HG03280 (cell line): ENCODE results near the gene TTC39C.
A peak's percentile ranks its signal among the peaks of the same experiment; 100 is the strongest.
"Not testable (repeated sequence)": the region's sequence is repeated elsewhere in the genome, so short reads cannot be mapped to it uniquely, and the experiment has no call there.

Experiments
- ATAC-seq: cut with Tn5 transposase; IDR thresholded peaks from one replicate; pipeline ENCODE4 v1.9.1; 2021; ENCODE audit warnings: mild to moderate bottlenecking, moderate library complexity; ENCODE audit not compliant: unreplicated experiment

TTC39C gene

GRCh38 chr18:24118750-24119577 lies 104.4 kb downstream of the TTC39C start:
- ATAC-seq, result peak; percentile 87

GRCh38 chr18:24120676-24121075 lies 106.1 kb downstream of the TTC39C start:
- no peak for ATAC-seq

GRCh38 chr18:24121625-24122024 lies 107.1 kb downstream of the TTC39C start:
- ATAC-seq, result no peak

GRCh38 chr18:24126155-24126961 lies 111.8 kb downstream of the TTC39C start:
- ATAC-seq, result no peak

GRCh38 chr18:24127735-24128134 lies 113.2 kb downstream of the TTC39C start:
- no peak for ATAC-seq

- ATAC-seq, result no peak
Measured at GRCh38 chr18:24128700-24129099, 114.1 kb downstream of the TTC39C start.

GRCh38 chr18:24130494-24130893 lies 115.9 kb downstream of the TTC39C start:
- no peak for ATAC-seq

GRCh38 chr18:24136967-24137373 lies 122.4 kb downstream of the TTC39C start:
- no peak for ATAC-seq

DNA sequence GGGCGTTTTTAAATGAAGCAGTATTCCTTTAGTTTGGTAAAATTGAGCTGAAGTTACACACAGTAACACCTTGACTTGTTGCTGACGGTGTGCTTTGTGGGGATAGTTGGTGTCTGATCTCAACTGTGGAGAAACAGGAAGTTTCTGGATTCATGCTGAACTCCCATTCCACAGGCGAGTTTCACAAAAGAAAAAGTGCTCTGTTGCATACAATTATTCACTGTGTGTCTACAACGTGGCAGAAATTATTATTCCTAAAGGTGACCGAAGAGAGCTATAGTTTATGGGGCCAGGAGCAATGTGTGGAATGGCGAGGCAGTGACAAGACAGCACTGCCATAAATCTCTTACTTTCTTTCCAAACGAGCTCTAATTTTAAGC lies 123.8 kb downstream of the TTC39C start:
- no peak for ATAC-seq

DNA sequence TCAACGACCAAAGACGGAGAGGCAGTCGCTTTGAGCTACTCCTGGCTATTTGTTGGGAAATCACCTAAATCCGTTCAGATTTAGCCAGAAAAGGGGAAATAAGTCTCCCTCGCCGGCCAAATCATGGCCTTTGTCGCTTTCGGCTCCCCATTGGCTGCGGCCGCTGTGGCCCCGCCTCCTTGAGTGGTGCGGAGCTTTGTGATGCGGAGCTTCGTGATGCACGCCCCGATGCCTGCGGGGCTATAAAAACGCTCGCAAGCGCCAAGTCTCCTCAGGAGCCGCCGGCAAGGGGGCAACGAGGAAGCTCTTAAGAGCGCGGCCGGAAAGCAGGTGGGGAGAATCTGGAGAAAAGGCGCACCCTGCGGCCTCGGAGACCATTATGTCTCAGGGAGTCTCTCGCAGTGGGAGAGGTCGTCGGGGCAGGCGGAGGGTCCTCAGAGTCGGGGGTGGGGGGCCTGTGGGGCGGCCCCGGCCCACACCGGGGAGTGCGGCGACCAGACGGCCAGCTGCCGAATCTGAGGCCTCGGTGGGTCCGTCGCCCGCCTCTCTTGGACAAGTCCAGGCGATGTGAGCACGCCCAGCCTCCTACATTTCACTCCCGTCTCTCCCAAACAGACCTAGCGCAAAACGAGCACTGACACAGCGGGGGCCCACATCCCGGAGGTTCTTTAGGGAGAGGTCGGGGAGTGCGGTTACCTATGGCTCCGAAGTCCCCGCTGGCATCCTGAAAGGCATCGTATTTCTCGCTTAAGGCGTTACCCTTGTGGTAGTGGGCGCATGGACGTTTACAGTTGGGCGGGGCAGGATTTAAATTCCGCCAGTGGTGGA lies 124.4 kb downstream of the TTC39C start, which contains the start of gene CABYR:
TSS of gene CABYR (plus strand) at position 274 of the 828 bp plus-strand sequence. CDS start 4,053 bp downstream, outside the sequence.
- peak; percentile 87 for ATAC-seq

- no peak for ATAC-seq
Measured at GRCh38 chr18:24140697-24141096, 126.1 kb downstream of the TTC39C start.

DNA sequence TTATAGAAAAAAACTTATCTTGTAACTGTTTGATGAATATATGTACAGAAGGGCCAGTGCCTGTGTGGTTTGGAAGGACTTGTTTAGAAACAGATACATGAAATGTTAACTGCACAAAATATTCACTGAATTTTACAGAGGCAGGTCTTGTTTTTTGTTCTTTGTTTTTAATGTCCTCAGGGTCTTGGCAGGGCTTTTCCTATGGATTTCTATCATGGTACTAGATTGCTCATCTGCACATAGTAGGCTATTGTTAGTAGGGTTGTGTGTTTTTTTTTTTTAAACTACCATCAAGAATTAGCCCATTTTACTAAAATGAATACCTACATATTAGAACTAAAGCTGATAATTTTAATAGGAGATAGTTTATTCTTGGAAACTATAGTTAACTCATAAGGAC lies 127.8 kb downstream of the TTC39C start:
- no peak for ATAC-seq

DNA sequence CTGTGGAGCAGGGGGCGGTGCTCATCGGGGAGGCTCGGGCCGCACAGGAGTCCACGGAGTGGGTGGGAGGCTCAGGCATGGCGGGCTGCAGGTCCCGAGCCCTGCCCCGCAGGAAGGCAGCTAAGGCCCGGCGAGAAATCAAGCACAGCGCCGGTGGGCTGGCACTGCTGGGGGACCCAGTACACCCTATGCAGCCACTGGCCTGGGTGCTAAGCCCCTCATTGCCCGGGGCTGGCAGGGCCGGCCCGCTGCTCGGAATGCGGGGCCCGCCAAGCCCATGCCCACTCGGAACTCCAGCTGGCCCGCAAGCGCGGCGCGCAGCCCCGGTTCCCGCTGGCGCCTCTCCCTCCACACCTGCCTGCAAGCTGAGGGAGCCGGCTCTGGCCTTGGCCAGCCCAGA lies 135.0 kb downstream of the TTC39C start:
- not testable (repeated sequence) for ATAC-seq

- no peak for ATAC-seq
Measured at GRCh38 chr18:24153397-24153796, 138.8 kb downstream of the TTC39C start.

- ATAC-seq, result no peak
Measured at GRCh38 chr18:24157855-24158254, 143.3 kb downstream of the TTC39C start.

GRCh38 chr18:24160086-24160485 lies 145.5 kb downstream of the TTC39C start:
- no peak for ATAC-seq

- ATAC-seq, result no peak
Measured at GRCh38 chr18:24161304-24161703, 146.8 kb downstream of the TTC39C start.

GRCh38 chr18:24168496-24168895 lies 153.9 kb downstream of the TTC39C start:
- ATAC-seq, result no peak

- ATAC-seq, result no peak
Measured at GRCh38 chr18:24170360-24170759, 155.8 kb downstream of the TTC39C start.

GRCh38 chr18:24173997-24174396 lies 159.4 kb downstream of the TTC39C start:
- ATAC-seq, result no peak
